ENCODE measurements around the gene MSL1. TPM values are rescaled to one million over a fixed set of nuclear protein-coding genes. Genes with fewer than 3 reads are reported as not detected.

The MSL1 gene
- total RNA-seq, 5 donors from 2014 or later (not counting 1 experiment from before 2014, with no cell fraction given), result 106 to 136 (median 115) TPM

- Mint-ChIP-seq H3K27me3 (no peaks in the 10 kb centered on the region), H3K27ac (peak overlapping the region; percentile 93 to 99), H3K9me3 (no peaks in the 10 kb centered on the region), H3K36me3 (no peaks in the 10 kb centered on the region), H3K4me1 (peaks cover 91 to 96% (median 95%) of the 10 kb centered on the region in 3 donors), H3K4me3 (peak overlapping the region in 2 of 3 donors; percentile 46 to 60)
- WGBS (ENCODE audit: insufficient coverage), result 86% methylated on average over 1 of the region's 3 CpGs
- Histone ChIP-seq H3K36me3 (ENCODE audit: control insufficient read depth in 2 of 2, extremely low read depth in 1 of 2, insufficient read depth in 1 of 2, low read length in 1 of 2) (no peaks in the 10 kb centered on the region), H3K4me3 (ENCODE audit: control insufficient read depth in 1 of 2, extremely low read depth in 1 of 2, low read length in 1 of 2) (no peak overlapping the region), H3K4me1 (ENCODE audit: control insufficient read depth in 1 of 2, extremely low read depth in 1 of 2, insufficient read depth in 2 of 2, low read length in 2 of 2) (peaks cover 66 to 99% of the 10 kb centered on the region in 2 experiments), H3K27me3 (replicated peaks in 1 of 2; ENCODE audit: control insufficient read depth in 2 of 2, extremely low read depth in 1 of 2, insufficient read depth in 2 of 2, low read length in 1 of 2) (no peaks in the 10 kb centered on the region), H3K27ac (ENCODE audit: low read length) (peak overlapping the region; percentile 94), H3K9me3 (no peaks in the 10 kb centered on the region)
- no peak for ATAC-seq (replicated peaks in 1 of 4)
- CTCF ChIA-PET, result interaction anchor here in 1 of 2 donors (0.6 to 1.5 kb wide), 2 partner anchors 17 to 18 kb away, joined by 3 to 7 read pairs; partner anchors contain the start of gene MSL1
- POLR2A ChIA-PET, result interaction anchor here (0.5 to 0.7 kb wide), 2 partner anchors 9 to 36 kb away, joined by 3 to 4 read pairs; partner anchors contain the start of gene CASC3 (in 1 of the 2)
- DNase-seq, result no peak
Observed at GRCh38 chr17:40104594-40105486, 16.9 kb upstream of the MSL1 start.

DNA sequence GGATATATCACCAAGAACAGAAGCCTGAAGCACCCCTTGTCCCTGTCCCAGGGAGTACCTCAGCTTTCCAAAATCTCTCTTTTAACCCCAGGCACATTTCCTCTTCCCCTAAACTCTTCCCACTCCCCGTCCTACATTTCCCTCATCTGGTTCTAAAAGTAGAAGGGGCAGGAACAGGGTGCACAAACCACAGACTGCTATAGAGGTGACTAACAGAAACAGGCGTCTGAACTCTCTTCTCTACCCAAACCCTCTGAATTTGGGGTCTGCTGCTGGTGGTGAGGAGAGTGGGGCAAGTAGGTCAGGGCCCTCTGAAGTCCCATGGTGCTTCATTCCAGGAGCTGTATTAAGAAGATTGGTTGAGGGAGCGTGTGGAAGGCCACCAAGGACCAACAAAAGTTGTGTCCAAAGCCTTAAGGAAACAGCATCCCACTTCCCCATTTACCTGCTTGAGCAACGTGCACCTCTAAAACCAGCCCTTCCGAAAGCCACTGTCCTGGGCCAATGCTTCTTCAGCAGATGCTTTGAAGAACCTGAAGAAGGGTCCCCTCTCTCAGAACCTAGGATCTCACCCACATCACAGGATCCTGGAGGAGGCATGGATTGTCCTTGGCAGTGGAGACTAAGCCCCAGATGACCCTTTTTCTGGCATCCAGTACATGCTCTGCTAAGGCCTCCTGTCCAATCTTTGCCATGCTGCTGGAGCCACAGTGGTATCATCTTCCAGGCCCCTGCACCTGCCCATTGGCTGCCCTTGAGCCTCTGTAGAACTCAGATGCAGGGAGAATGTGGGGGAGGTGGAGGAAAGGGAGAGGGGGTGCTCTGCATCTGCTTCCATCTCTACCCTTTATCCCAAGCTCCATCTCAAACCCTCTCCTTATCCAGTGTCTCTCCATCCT, 15.7 kb upstream of the MSL1 start:
- ChIA-PET CTCF (interaction anchor here in 1 of 2 donors (0.6 to 1.5 kb wide), 4 partner anchors 20 to 64 kb away, joined by 4 to 7 read pairs (median 6); no protein-coding TSS in a partner anchor), POLR2A (no interaction called here)
- H3K36me3 Mint-ChIP-seq, result no peaks in the 10 kb centered on the region
- H3K27me3 Mint-ChIP-seq, result no peaks in the 10 kb centered on the region
- Histone ChIP-seq H3K27me3 (replicated peaks in 1 of 2; ENCODE audit: control insufficient read depth in 2 of 2, extremely low read depth in 1 of 2, insufficient read depth in 2 of 2, low read length in 1 of 2) (no peaks in the 10 kb centered on the region), H3K4me1 (ENCODE audit: control insufficient read depth in 1 of 2, extremely low read depth in 1 of 2, insufficient read depth in 2 of 2, low read length in 2 of 2) (peaks cover 75 to 99% of the 10 kb centered on the region in 2 experiments), H3K36me3 (ENCODE audit: control insufficient read depth in 2 of 2, extremely low read depth in 1 of 2, insufficient read depth in 1 of 2, low read length in 1 of 2) (no peaks in the 10 kb centered on the region), H3K4me3 (ENCODE audit: control insufficient read depth in 1 of 2, extremely low read depth in 1 of 2, low read length in 1 of 2) (no peak overlapping the region), H3K9me3 (no peaks in the 10 kb centered on the region), H3K27ac (ENCODE audit: low read length) (peak overlapping the region; percentile 94)
- H3K4me3 Mint-ChIP-seq, result peak overlapping the region; percentile 14 to 60 (median 24)
- 93% methylated on average over 2 of the region's 5 CpGs for WGBS (ENCODE audit: insufficient coverage)
- H3K27ac Mint-ChIP-seq, result peak overlapping the region; percentile 93 to 99
- no peaks in the 10 kb centered on the region for H3K9me3 Mint-ChIP-seq
- no peak for DNase-seq
- ATAC-seq (replicated peaks in 1 of 4), result no peak
- H3K4me1 Mint-ChIP-seq, result peaks cover 91 to 97% (median 95%) of the 10 kb centered on the region in 3 donors

GRCh38 chr17:40106760-40107521, 14.8 kb upstream of the MSL1 start:
- peak overlapping the region; percentile 1 to 60 (median 14) for H3K4me3 Mint-ChIP-seq
- Histone ChIP-seq H3K4me1 (ENCODE audit: control insufficient read depth in 1 of 2, extremely low read depth in 1 of 2, insufficient read depth in 2 of 2, low read length in 2 of 2) (peaks cover 80 to 99% of the 10 kb centered on the region in 2 experiments), H3K27me3 (replicated peaks in 1 of 2; ENCODE audit: control insufficient read depth in 2 of 2, extremely low read depth in 1 of 2, insufficient read depth in 2 of 2, low read length in 1 of 2) (no peaks in the 10 kb centered on the region), H3K27ac (ENCODE audit: low read length) (peak overlapping the region; percentile 94), H3K4me3 (ENCODE audit: control insufficient read depth in 1 of 2, extremely low read depth in 1 of 2, low read length in 1 of 2) (no peak overlapping the region), H3K36me3 (ENCODE audit: control insufficient read depth in 2 of 2, extremely low read depth in 1 of 2, insufficient read depth in 1 of 2, low read length in 1 of 2) (no peaks in the 10 kb centered on the region), H3K9me3 (no peaks in the 10 kb centered on the region)
- ATAC-seq (replicated peaks in 1 of 4) (peak in 1 of 4 experiments; percentile 11), DNase-seq (peak in 11 of 35 experiments; percentile 30 to 67 (median 39))
- ChIA-PET POLR2A (interaction anchor here (0.6 to 0.7 kb wide), 5 partner anchors 9 to 124 kb away, joined by 3 to 5 read pairs (median 4); no protein-coding TSS in a partner anchor), CTCF (interaction anchor here in 1 of 2 donors (0.6 to 1.1 kb wide), 6 partner anchors 9 to 63 kb away, joined by 3 to 7 read pairs (median 4); partner anchors contain the start of gene MED24)
- peak overlapping the region; percentile 93 to 99 for H3K27ac Mint-ChIP-seq
- no peaks in the 10 kb centered on the region for H3K9me3 Mint-ChIP-seq
- peaks cover 91 to 97% (median 95%) of the 10 kb centered on the region in 3 donors for H3K4me1 Mint-ChIP-seq
- no peaks in the 10 kb centered on the region for H3K27me3 Mint-ChIP-seq
- no peaks in the 10 kb centered on the region for H3K36me3 Mint-ChIP-seq
- WGBS (ENCODE audit: insufficient coverage), result 55% methylated on average over 7 of the region's 20 CpGs

GRCh38 chr17:40107522-40108174, 14.1 kb upstream of the MSL1 start:
- no peaks in the 10 kb centered on the region for H3K9me3 Mint-ChIP-seq
- no peak overlapping the region for H3K4me3 ChIP-seq (ENCODE audit: control insufficient read depth in 1 of 2, extremely low read depth in 1 of 2, low read length in 1 of 2)
- H3K4me1 ChIP-seq (ENCODE audit: control insufficient read depth in 1 of 2, extremely low read depth in 1 of 2, insufficient read depth in 2 of 2, low read length in 2 of 2), result peaks cover 85 to 100% of the 10 kb centered on the region in 2 experiments
- peak in 3 of 35 experiments; percentile 9 to 61 (median 28) for DNase-seq
- WGBS (ENCODE audit: insufficient coverage), result 51% methylated on average over 4 of the region's 5 CpGs
- CTCF ChIA-PET, result interaction anchor here in 1 of 2 donors (0.7 to 0.9 kb wide), 2 partner anchors 9 to 53 kb away, joined by 3 to 4 read pairs; partner anchors contain the start of gene MED24
- H3K9me3 ChIP-seq, result no peaks in the 10 kb centered on the region
- H3K36me3 Mint-ChIP-seq, result no peaks in the 10 kb centered on the region
- H3K27ac ChIP-seq (ENCODE audit: low read length), result peak overlapping the region; percentile 94
- POLR2A ChIA-PET, result interaction anchor here (0.6 to 0.7 kb wide), 3 partner anchors 21 to 85 kb away, joined by 3 to 4 read pairs (median 3); no protein-coding TSS in a partner anchor
- H3K4me3 Mint-ChIP-seq, result peak overlapping the region; percentile 50 to 60 (median 53)
- no peaks in the 10 kb centered on the region for H3K36me3 ChIP-seq (ENCODE audit: control insufficient read depth in 2 of 2, extremely low read depth in 1 of 2, insufficient read depth in 1 of 2, low read length in 1 of 2)
- no peaks in the 10 kb centered on the region for H3K27me3 ChIP-seq (replicated peaks in 1 of 2; ENCODE audit: control insufficient read depth in 2 of 2, extremely low read depth in 1 of 2, insufficient read depth in 2 of 2, low read length in 1 of 2)
- no peaks in the 10 kb centered on the region for H3K27me3 Mint-ChIP-seq
- peak; percentile 3 to 11 (median 6) for ATAC-seq (replicated peaks in 1 of 4)
- H3K27ac Mint-ChIP-seq, result peak overlapping the region; percentile 93 to 99
- peaks cover 95 to 99% (median 99%) of the 10 kb centered on the region in 3 donors for H3K4me1 Mint-ChIP-seq
